Stimulated activated CD8-positive, alpha-beta memory T cell treated with anti-CD3 and anti-CD28 coated beads, Interleukin-15, amount 100 ng/mL, for 1 hour (primary cell): Measurements from ENCODE around the gene TAOK1.
"Not testable (repeated sequence)": the region's sequence is repeated elsewhere in the genome, so short reads cannot be mapped to it uniquely, and the experiment has no call there.

Experiments used
- DNase-seq: peaks from one replicate; pipeline ENCODE4 v3.0.0-alpha.2; 2020; ENCODE audit warnings: low read depth

Gene TAOK1

DNA sequence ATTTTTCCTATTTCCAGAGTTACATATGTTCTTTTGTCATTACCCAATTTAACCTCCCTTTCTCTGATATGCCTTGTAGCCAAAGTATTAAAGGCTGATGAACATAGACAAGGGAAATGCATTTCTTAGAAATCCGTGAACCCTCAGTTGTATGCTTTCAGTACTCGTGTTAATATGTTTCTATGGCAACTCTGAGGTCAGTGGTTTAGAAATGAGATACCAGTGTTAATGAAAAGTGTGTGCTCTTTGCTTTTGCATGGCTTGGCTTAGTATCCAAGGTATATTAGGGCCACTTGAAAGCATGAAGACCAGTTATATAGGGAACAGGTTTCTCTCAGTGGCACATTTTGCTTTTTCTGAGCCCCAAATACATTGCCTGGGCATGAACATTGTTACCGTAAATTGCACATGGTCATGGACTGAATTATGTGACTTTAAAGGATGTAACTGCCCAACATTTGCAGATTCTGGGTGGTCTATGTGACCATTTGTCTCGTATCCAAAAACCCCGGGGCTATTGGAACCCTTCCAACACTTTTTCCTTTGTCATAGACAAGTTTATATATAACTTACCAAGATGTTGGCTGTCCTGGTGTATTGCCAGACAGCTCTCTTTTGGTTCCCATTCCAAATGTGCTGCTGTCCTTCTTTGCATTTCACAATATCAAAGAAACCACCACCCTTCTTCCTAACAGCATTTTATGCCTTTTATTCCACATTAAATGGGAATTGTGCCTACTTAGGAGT is 159.2 kb downstream of the TAOK1 start:
- no peak for DNase-seq

DNA sequence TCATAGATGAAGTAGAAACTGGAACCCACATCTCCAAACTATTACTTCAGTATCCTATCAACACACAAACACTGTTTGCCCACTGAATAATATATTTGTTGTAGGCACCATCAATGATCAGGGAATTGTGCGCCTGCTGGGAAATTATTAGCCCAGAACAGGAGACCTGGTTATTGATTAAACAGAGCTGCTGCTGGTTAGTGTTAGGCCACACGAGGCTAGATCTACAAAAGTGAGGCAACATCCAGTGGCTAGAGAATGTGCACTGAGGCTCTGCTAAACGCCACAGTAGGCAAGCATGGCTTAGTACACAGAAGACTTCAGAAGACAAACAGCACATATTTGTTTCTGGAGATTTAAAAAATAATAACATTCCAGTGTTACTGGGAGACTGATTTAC is 165.7 kb downstream of the TAOK1 start:
- no peak for DNase-seq

- DNase-seq, result no peak
Measured at GRCh38 chr17:29557085-29557738, 167.0 kb downstream of the TAOK1 start.

DNA sequence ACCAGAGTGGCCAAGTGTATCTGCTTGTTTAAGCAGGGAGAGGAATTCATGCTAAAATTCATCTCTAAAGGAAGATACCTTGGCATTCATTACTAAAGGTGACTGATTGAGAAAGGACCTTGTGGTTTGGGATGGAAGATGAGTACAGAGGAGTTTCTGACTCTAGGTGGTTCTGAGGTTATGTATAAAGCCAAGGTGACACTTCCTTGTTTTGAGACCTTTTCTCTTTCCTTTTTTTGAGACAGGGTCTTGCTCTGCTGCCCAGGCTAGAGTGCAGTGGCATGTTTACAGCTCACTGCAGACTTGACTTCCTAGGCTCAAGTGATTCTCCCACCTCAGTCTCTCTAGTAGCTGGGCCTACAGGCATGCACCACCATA is 167.6 kb downstream of the TAOK1 start:
- DNase-seq, result no peak

- not testable (repeated sequence) for DNase-seq
Measured at GRCh38 chr17:29558139-29558538, 168.0 kb downstream of the TAOK1 start.

DNA sequence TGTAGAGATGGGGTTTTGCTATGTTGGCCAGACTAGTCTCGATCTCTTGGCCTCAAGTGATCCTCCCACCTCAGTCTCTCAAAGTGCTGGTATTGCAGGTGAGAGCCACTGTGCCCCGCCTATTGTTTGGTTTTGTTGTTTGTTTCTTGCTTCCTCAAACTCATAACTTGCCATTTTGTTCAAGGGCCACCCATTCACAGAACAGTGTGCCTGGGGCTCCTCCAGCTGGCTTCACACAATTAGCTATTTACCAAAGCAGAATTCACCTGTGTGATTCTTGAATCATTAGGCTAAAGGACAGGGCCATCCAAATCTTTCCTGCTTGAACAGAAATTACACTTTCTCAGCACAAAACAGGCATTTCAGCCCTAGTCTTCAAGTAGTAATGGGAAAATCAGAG is 169.5 kb downstream of the TAOK1 start:
- DNase-seq, result no peak

- no peak for DNase-seq
Measured at GRCh38 chr17:29560316-29560715, 170.2 kb downstream of the TAOK1 start.

- DNase-seq, result no peak
Measured at GRCh38 chr17:29561554-29562517, 171.7 kb downstream of the TAOK1 start.

GRCh38 chr17:29562615-29563014 is 172.5 kb downstream of the TAOK1 start:
- DNase-seq, result no peak

- DNase-seq, result no peak
Measured at GRCh38 chr17:29563816-29564215, 173.7 kb downstream of the TAOK1 start.

DNA sequence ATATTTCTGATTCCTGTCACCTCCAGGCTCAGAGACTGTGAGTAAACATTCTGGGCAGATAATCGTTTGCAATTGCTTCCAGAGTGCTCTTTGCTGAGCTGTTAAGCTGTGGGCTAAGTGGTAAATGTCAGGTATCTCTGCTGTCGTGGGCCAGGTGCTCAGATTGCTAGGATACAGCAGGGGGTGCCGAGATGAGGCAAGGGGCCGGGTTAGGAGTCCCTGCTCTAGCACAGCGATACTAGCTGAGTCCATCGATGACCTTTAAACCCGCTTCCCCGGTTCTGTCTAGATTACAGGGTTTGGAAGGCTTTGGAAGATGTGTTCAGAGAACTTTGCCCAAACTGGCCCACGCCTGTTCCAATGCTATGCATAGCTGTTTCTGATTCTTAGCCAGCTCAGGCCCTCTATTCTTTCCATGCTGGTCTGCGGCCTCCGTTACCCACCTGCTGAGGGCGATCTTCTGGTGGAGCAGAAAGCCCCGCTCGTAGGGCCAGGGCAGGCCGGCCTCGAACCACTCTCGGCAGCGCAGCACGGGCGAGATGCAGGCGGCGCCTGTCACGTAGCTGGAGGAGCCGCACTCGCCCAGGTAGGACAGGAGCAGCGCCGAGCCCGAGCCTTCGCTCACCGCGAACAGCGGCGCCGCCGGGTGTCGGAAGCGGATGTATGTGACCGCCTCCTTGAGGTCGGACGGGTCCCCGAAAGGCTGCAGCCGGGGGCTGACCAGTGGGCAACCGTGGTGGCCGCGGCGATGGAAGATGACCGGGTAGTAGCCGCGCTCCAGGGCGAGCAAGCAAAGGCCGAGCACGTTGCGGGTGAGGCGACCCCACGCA is 175.7 kb downstream of the TAOK1 start:
- no peak for DNase-seq

GRCh38 chr17:29566473-29567303 is 176.5 kb downstream of the TAOK1 start, which contains the start of gene ABHD15:
ABHD15 (minus strand) TSS chr17:29567037; CDS start chr17:29566966, 71 bp downstream.
- DNase-seq, result no peak

DNA sequence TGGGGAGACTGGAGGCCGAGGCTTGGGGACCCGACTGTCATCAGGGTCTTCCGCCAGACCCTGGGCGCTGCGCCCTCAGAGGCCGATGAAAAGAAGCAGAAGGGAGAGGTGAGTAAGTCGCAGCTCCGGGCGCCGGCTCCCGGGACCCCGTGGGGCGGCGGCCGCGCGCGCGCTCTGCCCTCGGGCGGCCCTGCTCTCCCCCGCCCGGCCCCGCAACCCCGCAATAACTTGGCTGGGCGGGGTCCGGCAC is 177.1 kb downstream of the TAOK1 start:
- DNase-seq, result no peak

DNA sequence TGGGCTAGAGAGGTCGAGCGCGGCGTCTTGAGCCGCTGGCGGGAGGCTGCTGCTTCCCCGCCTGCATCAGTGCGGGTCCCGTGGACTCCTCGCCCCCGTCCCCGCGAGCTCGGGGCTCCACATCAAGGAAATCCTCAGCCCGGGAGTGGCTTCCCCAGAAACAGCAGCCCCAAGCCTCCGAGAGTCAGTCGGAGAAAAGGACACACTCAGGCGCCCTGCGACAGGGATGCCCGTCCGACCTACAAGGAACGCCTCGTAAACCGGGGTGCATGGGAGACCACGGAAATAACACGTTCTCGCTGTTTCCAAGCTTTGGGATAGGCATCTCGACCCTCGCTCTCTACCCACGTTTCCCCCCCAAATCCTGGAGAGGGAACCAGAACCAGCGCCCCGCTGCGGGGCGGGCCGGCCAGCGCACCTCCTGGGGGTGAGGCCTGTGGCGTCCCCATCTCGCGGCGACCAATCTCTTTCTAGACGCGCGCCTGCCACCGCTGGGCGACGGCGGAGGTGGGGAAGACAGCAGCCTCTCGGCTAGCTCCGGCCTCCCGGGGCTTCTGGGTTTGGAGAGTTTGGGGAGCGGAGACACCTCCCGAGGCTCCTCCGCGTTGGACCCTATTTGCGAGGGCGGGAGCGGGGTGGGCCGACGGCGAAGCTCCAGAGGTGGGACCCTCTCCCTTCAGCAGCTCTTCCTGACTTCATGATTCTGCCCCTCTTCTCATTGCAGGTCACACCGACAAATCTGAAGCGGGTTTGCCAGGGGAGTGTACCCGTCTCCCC is 177.6 kb downstream of the TAOK1 start:
- DNase-seq, result peak; percentile 37

GRCh38 chr17:29568331-29569244 is 178.4 kb downstream of the TAOK1 start, which contains the start of gene TP53I13:
TP53I13 (plus strand) TSS chr17:29568701; CDS start chr17:29568759, 58 bp downstream.
- peak; percentile 87 for DNase-seq

- DNase-seq, result no peak
Measured at GRCh38 chr17:29569245-29569950, 179.2 kb downstream of the TAOK1 start.

DNA sequence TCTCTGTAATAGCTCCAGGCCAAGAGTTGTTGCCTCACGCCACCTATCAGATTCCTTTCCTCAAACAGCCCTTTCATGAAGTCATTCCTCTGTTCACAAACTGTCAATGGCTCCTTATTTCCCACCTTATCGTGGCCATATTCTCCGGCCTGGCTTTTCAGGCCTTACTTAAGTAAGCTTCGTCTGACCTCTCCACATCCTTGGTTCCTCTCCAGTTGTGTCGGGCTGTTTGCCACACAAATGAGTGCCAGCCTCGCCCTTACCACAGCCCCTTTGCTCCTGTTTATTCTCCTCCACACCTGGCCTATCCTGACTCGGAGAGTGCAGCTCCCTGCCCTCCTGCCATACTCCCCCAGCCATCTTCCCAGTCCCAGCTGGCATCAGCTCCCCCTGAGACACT is 180.4 kb downstream of the TAOK1 start:
- no peak for DNase-seq

DNA sequence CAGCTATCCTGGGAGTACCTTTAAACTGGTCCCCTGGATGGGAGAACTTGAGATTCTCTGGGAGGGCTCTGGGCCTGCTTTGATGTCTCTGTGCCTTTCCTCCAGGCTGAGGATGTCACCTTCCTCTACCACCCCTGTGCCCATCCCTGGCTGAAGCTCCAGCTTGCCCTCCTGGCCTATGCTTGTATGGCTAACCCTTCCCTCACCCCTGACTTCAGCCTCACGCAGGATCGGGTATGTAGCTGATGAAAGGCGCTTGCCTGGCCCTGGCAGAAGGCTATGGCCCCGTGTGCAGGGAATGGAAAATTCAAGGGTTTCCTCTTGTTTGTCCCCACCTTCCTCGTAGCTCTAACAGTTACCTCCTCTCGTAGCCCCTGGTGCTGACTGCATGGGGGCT is 181.3 kb downstream of the TAOK1 start:
- no peak for DNase-seq
